Caco-2 (cell line): ENCODE measurements around the gene SLC12A1. TPM values are rescaled to one million over a fixed set of nuclear protein-coding genes. Genes with fewer than 3 reads are reported as not detected.

Source experiments
- BruUV-seq: library from RNA; stranded (reverse); fragments of 400-500 nt; replicated peaks from 2 replicates; lab custom pipeline; 2021; lab: Mats Ljungman, UMichigan
- CTCF ChIA-PET: fragments of 300-600 bp; sonication (Branson Sonifier 250); formaldehyde crosslinking; loops from one replicate; lab custom pipeline; 2022; ENCODE audit warnings: antibody characterized with exemption; lab: Charles Lee
- POLR2A ChIA-PET: fragments of 300-600 bp; sonication (Branson Sonifier 250); formaldehyde crosslinking; loops from one replicate; lab custom pipeline; 2022; ENCODE audit warnings: antibody characterized with exemption; lab: Charles Lee
- DNase-seq, 2 experiments: peaks; one replicate each; pipeline versions ENCODE4 v3.0.0 to v3.0.0-alpha.2; 2020 to 2022
- H3K27me3 ChIP-seq: replicated peaks from 2 replicates; pipeline ENCODE4 v1.6.0; 2011; ENCODE audit warnings: low read length; ENCODE audit not compliant: control insufficient read depth, insufficient read depth
- H3K36me3 ChIP-seq: 2 replicates; pipeline ENCODE4 v1.5.1; 2011; ENCODE audit warnings: low read length; ENCODE audit not compliant: control insufficient read depth, insufficient read depth
- H3K4me1 ChIP-seq: fragments of 250-450 bp; sonication (Bioruptor Pico); 2 replicates; pipeline ENCODE4 v1.5.1; 2020; ENCODE audit warnings: mild to moderate bottlenecking
- H3K4me3 ChIP-seq: 2 replicates; pipeline ENCODE4 v1.5.1; 2011; ENCODE audit warnings: low read depth, mild to moderate bottlenecking, control low read depth, low read length
- H3K9me3 ChIP-seq: fragments of 250-450 bp; sonication (Bioruptor Pico); 2 replicates; pipeline ENCODE4 v1.5.1; 2020; ENCODE audit warnings: mild to moderate bottlenecking, moderate library complexity
- H3K27ac Mint-ChIP-seq: one replicate; pipeline ENCODE4 v1.8.0; 2022; ENCODE audit warnings: mixed read lengths; ENCODE audit not compliant: unreplicated experiment
- H3K27me3 Mint-ChIP-seq: one replicate; pipeline ENCODE4 v1.8.0; 2022; ENCODE audit warnings: mixed read lengths; ENCODE audit not compliant: insufficient read depth, unreplicated experiment
- H3K36me3 Mint-ChIP-seq: one replicate; pipeline ENCODE4 v1.8.0; 2022; ENCODE audit warnings: mild to moderate bottlenecking, mixed read lengths; ENCODE audit not compliant: insufficient read depth, unreplicated experiment
- H3K4me1 Mint-ChIP-seq: one replicate; pipeline ENCODE4 v1.8.0; 2022; ENCODE audit warnings: low read depth, mixed read lengths; ENCODE audit not compliant: unreplicated experiment
- H3K4me3 Mint-ChIP-seq: one replicate; pipeline ENCODE4 v1.8.0; 2022; ENCODE audit warnings: mild to moderate bottlenecking, moderate library complexity, mixed read lengths; ENCODE audit not compliant: unreplicated experiment
- H3K9me3 Mint-ChIP-seq: one replicate; pipeline ENCODE4 v1.8.0; 2022; ENCODE audit warnings: mixed read lengths; ENCODE audit not compliant: unreplicated experiment
- CTCF ChIP-seq, 2 experiments: fragments of 200-600 bp in 1 of 2; IDR thresholded peaks; 1 replicate in 1 of 2; 2 replicates in 1 of 2; pipeline versions ENCODE4 v1.5.1 to v1.8.0; 2011 to 2022; ENCODE audit warnings: antibody characterized with exemption in 1 of 2, control low read depth in 1 of 2, inconsistent platforms in 1 of 2, low read depth in 1 of 2, low read length in 1 of 2, mild to moderate bottlenecking in 1 of 2, moderate library complexity in 1 of 2; ENCODE audit not compliant: insufficient read depth in 1 of 2, severe bottlenecking in 1 of 2, unreplicated experiment in 1 of 2
- intact Hi-C: fragments of 100-400 bp; cut with micrococcal nuclease; formaldehyde crosslinking; loops from one replicate; pipeline ENCODE4 v1.10.0; 2022; ENCODE audit not compliant: unreplicated experiment
- total RNA-seq: library from RNA; stranded (reverse); gene quantifications from 2 replicates; pipeline ENCODE4 v1.2.3, GENCODE V29; 2022

The SLC12A1 gene
- total RNA-seq, 1 experiment from 2014 or later: not detected

DNA sequence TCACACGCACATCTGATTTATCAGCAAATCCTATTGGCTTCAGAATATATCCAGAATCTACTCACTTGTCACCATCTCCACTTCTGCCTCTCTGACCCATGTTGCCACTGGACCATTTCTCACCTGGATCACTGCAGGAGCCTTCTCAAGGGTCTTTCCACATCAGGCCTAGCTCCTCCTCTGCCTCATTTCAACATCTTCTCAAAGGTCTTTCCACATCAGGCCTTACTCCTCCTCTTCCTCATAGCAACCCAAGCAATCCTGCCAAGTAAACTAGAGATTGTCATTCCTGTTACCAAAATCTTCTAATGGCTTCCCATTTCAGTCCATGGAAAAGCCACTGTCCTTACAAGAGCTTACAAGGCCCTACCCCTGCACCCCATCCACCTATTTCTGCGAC, 107.1 kb downstream of the SLC12A1 start:
- H3K4me1 ChIP-seq: no peaks in the 10 kb centered on the region
- no peaks in the 10 kb centered on the region for H3K9me3 ChIP-seq
- POLR2A ChIA-PET: no interaction called here
- no peaks in the 10 kb centered on the region for H3K27me3 ChIP-seq
- H3K4me1 Mint-ChIP-seq: no peaks in the 10 kb centered on the region
- no peak overlapping the region for H3K27ac Mint-ChIP-seq
- CTCF ChIA-PET: no interaction called here
- intact Hi-C loops: no loop called here
- peaks cover 15% of the 10 kb centered on the region for H3K27me3 Mint-ChIP-seq
- no peaks in the 10 kb centered on the region for H3K36me3 Mint-ChIP-seq
- no peak overlapping the region for H3K4me3 Mint-ChIP-seq
- no peak for TF ChIP-seq CTCF (IDR thresholded peaks at IDR 0.05; ENCODE audit: insufficient read depth in 1 of 2, low read depth in 1 of 2, low read length in 1 of 2, severe bottlenecking in 1 of 2, unreplicated experiment in 1 of 2)
- DNase-seq: no peak
- H3K9me3 Mint-ChIP-seq: no peaks in the 10 kb centered on the region
- no peaks in the 10 kb centered on the region for H3K36me3 ChIP-seq
- no TSS peak for BruUV-seq
- H3K4me3 ChIP-seq: no peak overlapping the region

GRCh38 chr15:48315041-48315440, 108.9 kb downstream of the SLC12A1 start:
- Histone ChIP-seq H3K36me3 (no peaks in the 10 kb centered on the region), H3K4me1 (no peaks in the 10 kb centered on the region), H3K27me3 (no peaks in the 10 kb centered on the region), H3K9me3 (no peaks in the 10 kb centered on the region), H3K4me3 (no peak overlapping the region)
- H3K4me3 Mint-ChIP-seq: no peak overlapping the region
- H3K36me3 Mint-ChIP-seq: no peaks in the 10 kb centered on the region
- DNase-seq: no peak
- H3K27me3 Mint-ChIP-seq: peaks cover 18% of the 10 kb centered on the region
- no peak for TF ChIP-seq CTCF (IDR thresholded peaks at IDR 0.05; ENCODE audit: insufficient read depth in 1 of 2, low read depth in 1 of 2, low read length in 1 of 2, severe bottlenecking in 1 of 2, unreplicated experiment in 1 of 2)
- POLR2A ChIA-PET: no interaction called here
- H3K4me1 Mint-ChIP-seq: no peaks in the 10 kb centered on the region
- no peaks in the 10 kb centered on the region for H3K9me3 Mint-ChIP-seq
- BruUV-seq: no TSS peak
- no peak overlapping the region for H3K27ac Mint-ChIP-seq
- CTCF ChIA-PET: no interaction called here
- intact Hi-C loops: no loop called here

- Histone ChIP-seq H3K4me3 (no peak overlapping the region), H3K36me3 (no peaks in the 10 kb centered on the region), H3K4me1 (no peaks in the 10 kb centered on the region), H3K9me3 (no peaks in the 10 kb centered on the region), H3K27me3 (no peaks in the 10 kb centered on the region)
- Mint-ChIP-seq H3K4me1 (no peaks in the 10 kb centered on the region), H3K9me3 (no peaks in the 10 kb centered on the region), H3K36me3 (no peaks in the 10 kb centered on the region), H3K27me3 (peaks cover 18% of the 10 kb centered on the region), H3K27ac (no peak overlapping the region), H3K4me3 (no peak overlapping the region)
- ChIA-PET POLR2A (no interaction called here), CTCF (no interaction called here)
- no TSS peak for BruUV-seq
- TF ChIP-seq CTCF (IDR thresholded peaks at IDR 0.05; ENCODE audit: insufficient read depth in 1 of 2, low read depth in 1 of 2, low read length in 1 of 2, severe bottlenecking in 1 of 2, unreplicated experiment in 1 of 2): no peak
- intact Hi-C loops: no loop called here
- DNase-seq: no peak
Observed at GRCh38 chr15:48317221-48317620, 111.1 kb downstream of the SLC12A1 start.
